Measurements from ENCODE around the gene POC1A.

GRCh38 chr3:52038227-52038626, 116.0 kb downstream of the POC1A start:
- TF ChIP-seq CTCF (IDR thresholded peaks at IDR 0.05; ENCODE audit: low read depth, low read length, poor library complexity, severe bottlenecking), result no peak
- TF ChIP-seq EZH2phosphoT487 (IDR thresholded peaks at IDR 0.05; ENCODE audit: borderline replicate concordance, low read length), result no peak
